ENCODE data around the gene PARD3B.

- no peak for TF ChIP-seq POLR2A (IDR thresholded peaks at IDR 0.05; ENCODE audit: low read length)
- TF ChIP-seq GATA1 (IDR thresholded peaks at IDR 0.05; ENCODE audit: low read depth, low read length), result no peak
Observed at GRCh38 chr2:204948822-204949221, 403.5 kb downstream of the PARD3B start.

Measured in erythroblast (primary cell).